Measurements from ENCODE around the gene OR6B3.

OR6B3 gene

GRCh38 chr2:240043279-240043989 is 9.9 kb downstream of the OR6B3 start:
- no peak for DNase-seq

- DNase-seq, result no peak
These were observed 10.6 kb downstream of the OR6B3 start for GRCh38 chr2:240042740-240043139.

GRCh38 chr2:240041363-240041762 is 12.0 kb downstream of the OR6B3 start:
- no peak for DNase-seq

GRCh38 chr2:240037358-240037757 is 16.0 kb downstream of the OR6B3 start:
- DNase-seq, result no peak

DNA sequence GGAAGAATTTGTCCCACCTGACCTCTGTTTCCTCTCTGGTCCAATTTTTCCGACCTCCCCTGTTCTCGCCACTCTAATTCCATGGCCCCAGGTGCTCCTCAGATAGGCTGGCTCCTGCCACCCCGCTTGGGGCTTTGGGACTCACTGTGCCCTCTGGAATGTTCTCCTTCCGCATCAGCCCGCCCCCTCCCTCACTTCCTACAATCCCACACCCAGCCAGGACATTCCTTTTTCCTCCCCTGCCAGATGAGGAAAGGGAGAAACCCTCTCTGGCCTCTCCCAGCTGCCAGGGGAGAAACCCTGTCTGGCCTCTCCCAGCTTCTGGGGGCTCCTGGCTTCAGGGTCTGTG is 20.0 kb downstream of the OR6B3 start:
- DNase-seq, result no peak

DNA sequence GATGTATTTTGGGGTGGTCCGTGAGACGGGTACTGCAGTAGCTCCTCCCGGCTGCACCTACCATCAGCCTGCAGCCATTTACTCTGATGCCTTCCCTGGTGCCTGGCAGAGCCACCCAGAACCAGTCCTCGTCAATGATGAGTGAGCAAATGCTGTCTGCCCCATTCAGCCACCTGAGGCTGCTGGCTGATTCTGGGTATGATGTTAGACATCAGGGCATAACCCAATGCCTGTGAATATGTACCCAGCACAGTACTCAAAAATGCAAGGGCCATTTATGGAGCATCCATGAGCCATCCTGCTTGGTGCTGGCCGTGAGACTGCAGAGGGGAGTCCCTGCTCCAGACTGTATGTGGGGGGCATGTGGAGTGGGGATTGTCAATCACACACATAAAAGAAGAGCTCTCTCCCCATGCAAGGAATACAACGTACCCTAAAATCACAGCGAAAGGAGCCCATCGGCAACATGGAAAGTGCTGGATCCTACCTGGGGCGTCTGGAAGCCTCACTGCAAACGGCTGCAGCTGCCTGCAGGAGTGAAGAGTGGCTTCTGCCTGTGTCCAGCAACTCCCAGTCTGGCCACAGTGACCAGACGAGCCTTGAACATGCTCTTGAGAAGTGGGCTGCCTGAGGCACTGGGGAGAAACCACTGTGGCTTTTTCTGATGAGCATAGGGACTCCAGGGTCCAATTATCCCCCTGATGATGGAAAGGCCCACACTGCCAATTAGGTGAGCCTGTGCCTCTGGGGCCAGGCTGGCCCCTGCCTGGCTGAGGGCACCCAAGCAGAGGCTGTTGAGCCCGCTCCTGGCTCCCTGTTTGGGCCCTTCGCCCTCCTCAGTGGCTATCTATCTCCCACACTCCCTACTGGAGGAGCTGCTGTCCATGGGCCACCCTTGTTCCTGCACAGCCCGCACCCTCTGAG is 20.7 kb downstream of the OR6B3 start:
- no peak for DNase-seq

GRCh38 chr2:240030379-240031094 is 22.8 kb downstream of the OR6B3 start, which contains the start of gene OR6B2:
TSS of gene OR6B2 (minus strand) at chr2:240030429. CDS start at chr2:240030429, 0 bp downstream.
- no peak for DNase-seq

DNA sequence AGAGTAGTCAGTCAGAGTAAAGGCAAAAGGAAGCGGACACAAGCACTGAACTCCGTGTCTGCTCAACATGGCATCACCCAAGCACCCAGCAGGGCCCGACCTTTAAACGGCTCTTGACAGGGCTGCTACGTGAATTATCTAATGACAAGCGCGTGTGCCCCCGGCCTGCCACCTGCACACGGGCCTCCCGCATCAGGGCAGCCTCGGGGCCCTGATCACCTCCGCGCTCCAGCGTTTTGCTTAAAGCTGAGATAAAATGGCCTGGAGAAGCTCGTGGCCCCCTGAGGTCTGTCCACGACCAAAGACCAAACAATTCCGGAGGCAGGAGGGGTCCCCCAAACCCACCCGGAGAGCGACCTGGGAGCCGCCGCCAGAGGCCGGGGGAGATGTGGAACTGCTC is 28.6 kb downstream of the OR6B3 start:
- peak in 1 of 2 experiments; percentile 20 for DNase-seq

DNA sequence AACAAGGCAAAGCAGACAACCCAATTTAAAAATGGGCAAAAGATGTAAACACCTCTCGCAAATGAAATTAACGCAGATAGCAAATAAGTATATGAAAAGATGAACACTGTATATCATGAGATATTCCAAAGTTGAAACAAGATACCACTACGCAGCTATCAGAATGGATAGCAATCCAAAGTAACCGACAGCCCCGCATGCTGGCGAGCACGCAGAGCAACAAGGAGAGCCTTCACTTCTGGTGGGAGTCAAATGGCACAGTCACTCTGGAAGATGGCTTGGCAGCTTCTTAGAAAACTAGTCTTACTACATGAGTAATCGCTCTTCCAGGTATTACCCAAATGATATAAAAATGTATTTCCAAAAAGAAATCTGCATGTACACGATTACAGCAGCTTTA is 29.5 kb downstream of the OR6B3 start:
- DNase-seq, result no peak

GRCh38 chr2:240021488-240022104 is 31.7 kb downstream of the OR6B3 start:
- peak; percentile 72 to 76 for DNase-seq

DNA sequence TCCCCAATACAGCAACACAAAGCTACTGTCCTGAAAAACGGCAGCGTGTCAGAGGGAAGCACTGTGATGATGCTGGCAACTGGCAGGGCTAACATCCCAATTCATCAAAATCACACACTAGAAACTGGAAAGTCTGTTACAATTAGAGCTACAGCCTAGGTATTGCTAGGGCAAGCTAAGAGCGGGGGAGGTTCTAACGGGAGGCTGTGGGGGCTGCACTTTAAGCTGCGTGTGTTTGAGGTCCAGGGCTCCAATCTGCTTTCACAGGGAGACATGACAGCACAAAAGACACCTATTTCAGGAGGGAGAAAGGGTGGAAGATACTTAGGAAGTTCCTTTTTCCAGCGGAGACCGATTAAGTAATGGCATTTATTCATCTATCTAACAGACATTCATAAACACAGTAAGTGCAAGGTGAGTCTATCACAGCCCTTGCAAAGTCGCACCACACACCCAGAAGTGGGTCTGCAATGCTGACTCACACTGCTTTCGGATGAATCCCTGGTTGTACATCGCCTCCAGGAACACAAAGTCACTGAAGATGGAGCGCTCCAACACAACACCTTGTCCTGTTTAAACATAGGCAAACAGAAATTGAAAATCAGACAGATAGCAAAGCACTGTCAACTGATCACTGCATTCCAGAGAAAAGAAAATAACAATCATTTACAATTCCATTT is 35.1 kb downstream of the OR6B3 start:
- DNase-seq, result no peak

DNA sequence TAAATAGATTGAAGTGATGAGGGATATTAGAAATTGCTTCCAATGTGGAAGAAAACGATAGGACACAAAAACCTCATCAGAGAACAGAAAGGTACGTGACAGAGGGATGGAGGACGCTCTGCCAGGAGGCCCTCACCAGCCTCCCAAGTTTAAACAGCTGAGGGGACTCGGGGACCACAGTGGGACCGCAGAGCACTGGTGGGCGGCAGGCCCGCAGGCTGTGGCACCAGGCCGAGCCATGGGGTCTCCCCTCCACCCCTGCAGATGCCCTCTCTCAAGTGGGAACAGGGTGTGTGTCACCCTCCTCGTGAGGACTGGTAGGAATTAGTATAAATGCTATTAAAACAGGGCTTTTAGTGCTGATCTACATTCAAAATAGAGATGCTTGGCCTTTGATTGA is 39.0 kb downstream of the OR6B3 start:
- DNase-seq, result no peak

GRCh38 chr2:240013343-240013742 is 40.0 kb downstream of the OR6B3 start:
- DNase-seq, result no peak

- DNase-seq, result no peak
These were observed 50.3 kb downstream of the OR6B3 start for GRCh38 chr2:240002983-240003382.

- no peak for DNase-seq
These were observed 52.6 kb downstream of the OR6B3 start for GRCh38 chr2:240000671-240001070.

- DNase-seq, result no peak
These were observed 55.5 kb downstream of the OR6B3 start for GRCh38 chr2:239997686-239998409.
